A549 treated with DMSO at 1 μM for 4 hours (cell line): Measurements from ENCODE around the gene DVL1. TPM values are rescaled to one million over a fixed set of nuclear protein-coding genes. Genes with fewer than 3 reads are reported as not detected.

Experiments
- total RNA-seq: library from RNA; stranded (reverse); fragments of 200-300 nt; extraction: Qiagen RNA extraction; gene quantifications from 5 replicates; pipeline ENCODE4 v1.2.3, GENCODE V29; 2022; ENCODE audit warnings: low read depth

DVL1 gene
- 47.0 to 84.6 TPM (median 76.5 TPM) in 5 replicates for total RNA-seq

GRCh38 chr1:1349256-1350012 lies at the start of gene DVL1:
Gene DVL1, minus strand, starts transcription at chr1:1349418. Its CDS starts 353 bp downstream, at chr1:1349065.

GRCh38 chr1:1374929-1375662 lies 25.9 kb upstream of the DVL1 start, which contains the start of gene AURKAIP1:
Gene AURKAIP1, minus strand, starts transcription at chr1:1375207. Its CDS starts 451 bp downstream, at chr1:1374756.

GRCh38 chr1:1358433-1359271 lies 9.4 kb upstream of the DVL1 start, which contains the start of gene MXRA8:
Gene MXRA8, minus strand, starts transcription at chr1:1358555. Its CDS starts 51 bp downstream, at chr1:1358504.

GRCh38 chr1:1331068-1331965 lies 17.9 kb downstream of the DVL1 start, which contains the start of gene TAS1R3:
Gene TAS1R3, plus strand, starts transcription at chr1:1331280. Its CDS starts 66 bp downstream, at chr1:1331346.

GRCh38 chr1:1324524-1325287 lies 24.5 kb downstream of the DVL1 start, which contains the start of the genes CPTP and INTS11:
Gene CPTP, plus strand, starts transcription at chr1:1324802. Its CDS starts 2,109 bp downstream, at chr1:1326911.
Gene INTS11, minus strand, starts transcription at chr1:1324660. Its CDS starts 52 bp downstream, at chr1:1324608.

GRCh38 chr1:1307923-1308755 lies 41.1 kb downstream of the DVL1 start, which contains the start of the genes ACAP3 and PUSL1:
Gene ACAP3, minus strand, starts transcription at chr1:1307930. Its CDS starts 115 bp downstream, at chr1:1307815.
Gene PUSL1, plus strand, starts transcription at chr1:1308597. Its CDS starts 47 bp downstream, at chr1:1308644.

Other genes starting within 250 kb of the DVL1 start
- 11.5 to 16.4 TPM (median 12.5 TPM) in 5 replicates for gene C1orf159, start 233.3 kb downstream of the DVL1 start, total RNA-seq
- not detected in 5 replicates for gene TTLL10, start 175.5 kb downstream of the DVL1 start, total RNA-seq
- 0.23 to 0.31 TPM in 2 of 5 replicates, not detected in the others for gene TNFRSF18, start 142.8 kb downstream of the DVL1 start, total RNA-seq
- gene TNFRSF4, start 135.3 kb downstream of the DVL1 start, total RNA-seq: 0.17 TPM in 1 of 5 replicates, not detected in the others
- 110 to 131 TPM (median 118 TPM) in 5 replicates for gene SDF4, start 117.4 kb downstream of the DVL1 start, total RNA-seq
- 9.3 to 19.5 TPM (median 18.1 TPM) in 5 replicates for gene B3GALT6, start 117.2 kb downstream of the DVL1 start, total RNA-seq
- gene C1QTNF12, start 102.7 kb downstream of the DVL1 start, total RNA-seq: 0.97 to 1.7 TPM (median 1.5 TPM) in 5 replicates
- 35.4 to 51.3 TPM (median 47.1 TPM) in 5 replicates for gene UBE2J2, start 75.6 kb downstream of the DVL1 start, total RNA-seq
- gene SCNN1D, start 69.0 kb downstream of the DVL1 start, total RNA-seq: 0.56 to 1.4 TPM (median 1.3 TPM) in 5 replicates
- 11.2 to 21.2 TPM (median 16.3 TPM) in 5 replicates for gene ACAP3, start 41.5 kb downstream of the DVL1 start, total RNA-seq
- gene PUSL1, start 40.8 kb downstream of the DVL1 start, total RNA-seq: 15.4 to 25.1 TPM (median 23.2 TPM) in 5 replicates
- gene INTS11, start 24.8 kb downstream of the DVL1 start, total RNA-seq: 47.8 to 64.8 TPM (median 58.8 TPM) in 5 replicates
- 12.8 to 22.6 TPM (median 18.6 TPM) in 5 replicates for gene CPTP, start 24.6 kb downstream of the DVL1 start, total RNA-seq
- 0.09 to 0.16 TPM (median 0.12 TPM) in 5 replicates for gene TAS1R3, start 18.1 kb downstream of the DVL1 start, total RNA-seq
- 0.14 to 0.27 TPM (median 0.23 TPM) in 5 replicates for gene MXRA8, start 9.1 kb upstream of the DVL1 start, total RNA-seq
- gene AURKAIP1, start 25.8 kb upstream of the DVL1 start, total RNA-seq: 109 to 188 TPM (median 157 TPM) in 5 replicates
- 40.1 to 58.5 TPM (median 55.1 TPM) in 5 replicates for gene CCNL2, start 49.9 kb upstream of the DVL1 start, total RNA-seq
- gene MRPL20, start 57.9 kb upstream of the DVL1 start, total RNA-seq: 130 to 154 TPM (median 133 TPM) in 5 replicates
- gene ANKRD65, start 71.9 kb upstream of the DVL1 start, total RNA-seq: 0.07 to 0.09 TPM in 2 of 5 replicates, not detected in the others
- 6.1 to 16.9 TPM (median 13.8 TPM) in 5 replicates for gene VWA1, start 86.3 kb upstream of the DVL1 start, total RNA-seq
- gene ATAD3C, start 100.3 kb upstream of the DVL1 start, total RNA-seq: not detected in 5 replicates
- 1.6 to 3.5 TPM (median 2.7 TPM) in 5 replicates for gene ATAD3B, start 122.3 kb upstream of the DVL1 start, total RNA-seq
- gene ATAD3A, start 162.7 kb upstream of the DVL1 start, total RNA-seq: 30.4 to 40.6 TPM (median 33.6 TPM) in 5 replicates
- 0.44 to 0.77 TPM (median 0.56 TPM) in 5 replicates for gene TMEM240, start 191.2 kb upstream of the DVL1 start, total RNA-seq
- gene SSU72, start 225.4 kb upstream of the DVL1 start, total RNA-seq: 77.9 to 108 TPM (median 106 TPM) in 5 replicates